Astrocyte (in vitro differentiated cells and primary cell): ENCODE data around the gene SH3RF1. TPM values are rescaled to one million over a fixed set of nuclear protein-coding genes. Genes with fewer than 3 reads are reported as not detected.

Source experiments
- DNase-seq: peaks from one replicate; pipeline ENCODE4 v3.0.0-alpha.2; 2010; ENCODE audit warnings: low read depth
- FAIRE-seq: peaks from 2 replicates; lab custom pipeline; 2011; peaks lifted over from hg19 to GRCh38; lab: Jason Lieb, UNC
- H2AFZ ChIP-seq: 2 replicates; pipeline ENCODE4 v1.6.0; 2012; ENCODE audit warnings: low read depth, low read length, inconsistent platforms
- H3K27ac ChIP-seq: 2 replicates; pipeline ENCODE4 v1.5.1; 2011; ENCODE audit warnings: low read depth, low read length, inconsistent platforms
- H3K27me3 ChIP-seq: 2 replicates; pipeline ENCODE4 v1.6.0; 2011; ENCODE audit warnings: low read length, inconsistent platforms; ENCODE audit not compliant: insufficient read depth
- H3K36me3 ChIP-seq: 2 replicates; pipeline ENCODE4 v1.5.1; 2011; ENCODE audit warnings: low read length, inconsistent platforms; ENCODE audit not compliant: insufficient read depth
- H3K4me1 ChIP-seq: 2 replicates; pipeline ENCODE4 v1.5.1; 2011; ENCODE audit warnings: low read length, inconsistent platforms; ENCODE audit not compliant: insufficient read depth
- H3K4me2 ChIP-seq: 2 replicates; pipeline ENCODE4 v1.6.0; 2012; ENCODE audit warnings: low read length, inconsistent platforms
- H3K4me3 ChIP-seq: 2 replicates; pipeline ENCODE4 v1.5.1; 2011; ENCODE audit warnings: low read depth, mild to moderate bottlenecking, low read length, inconsistent platforms; ENCODE audit not compliant: insufficient read depth
- H3K79me2 ChIP-seq: 2 replicates; pipeline ENCODE4 v1.6.0; 2012; ENCODE audit warnings: mild to moderate bottlenecking, low read length, inconsistent platforms; ENCODE audit not compliant: insufficient read depth
- H3K9ac ChIP-seq: 2 replicates; pipeline ENCODE4 v1.6.0; 2012; ENCODE audit warnings: mild to moderate bottlenecking, low read length, inconsistent platforms
- H3K9me3 ChIP-seq: 2 replicates; pipeline ENCODE4 v1.5.1; 2012; ENCODE audit warnings: low read depth, mild to moderate bottlenecking, low read length, inconsistent platforms; ENCODE audit not compliant: insufficient read depth
- H4K20me1 ChIP-seq: 2 replicates; pipeline ENCODE4 v1.6.0; 2012; ENCODE audit warnings: low read length, inconsistent platforms; ENCODE audit not compliant: insufficient read depth
- H3K27ac Mint-ChIP-seq: one replicate; pipeline ENCODE4 v1.8.0; 2021; ENCODE audit warnings: mild to moderate bottlenecking, mixed read lengths; ENCODE audit not compliant: unreplicated experiment
- H3K27me3 Mint-ChIP-seq: one replicate; pipeline ENCODE4 v1.8.0; 2021; ENCODE audit warnings: low read depth, mixed read lengths; ENCODE audit not compliant: unreplicated experiment
- H3K36me3 Mint-ChIP-seq: one replicate; pipeline ENCODE4 v1.8.0; 2021; ENCODE audit warnings: low read depth, mixed read lengths; ENCODE audit not compliant: unreplicated experiment
- H3K4me1 Mint-ChIP-seq: one replicate; pipeline ENCODE4 v1.8.0; 2021; ENCODE audit warnings: low read depth, mixed read lengths; ENCODE audit not compliant: unreplicated experiment
- H3K4me3 Mint-ChIP-seq: one replicate; pipeline ENCODE4 v1.8.0; 2021; ENCODE audit warnings: mild to moderate bottlenecking, moderate library complexity, mixed read lengths; ENCODE audit not compliant: unreplicated experiment
- H3K9me3 Mint-ChIP-seq: one replicate; pipeline ENCODE4 v1.8.0; 2021; ENCODE audit warnings: mild to moderate bottlenecking, mixed read lengths; ENCODE audit not compliant: unreplicated experiment
- EZH2 ChIP-seq: IDR thresholded peaks from 2 replicates; pipeline ENCODE4 v1.6.1; 2012; ENCODE audit warnings: mild to moderate bottlenecking, low read length, inconsistent platforms; ENCODE audit not compliant: insufficient read depth
- total RNA-seq: library from RNA; stranded (reverse); gene quantifications from 2 replicates; pipeline ENCODE4 v1.2.1, GENCODE V29; 2021
- TF ChIP-seq, protein P1 (sequence below): IDR thresholded peaks from 2 replicates; pipeline ENCODE4 v1.5.1; 2011; ENCODE audit warnings: low read depth, mild to moderate bottlenecking, inconsistent platforms, low read length, moderate library complexity; ENCODE audit not compliant: insufficient read depth

SH3RF1 gene
- total RNA-seq, 1 donor from 2014 or later = 25.9 TPM

DNA sequence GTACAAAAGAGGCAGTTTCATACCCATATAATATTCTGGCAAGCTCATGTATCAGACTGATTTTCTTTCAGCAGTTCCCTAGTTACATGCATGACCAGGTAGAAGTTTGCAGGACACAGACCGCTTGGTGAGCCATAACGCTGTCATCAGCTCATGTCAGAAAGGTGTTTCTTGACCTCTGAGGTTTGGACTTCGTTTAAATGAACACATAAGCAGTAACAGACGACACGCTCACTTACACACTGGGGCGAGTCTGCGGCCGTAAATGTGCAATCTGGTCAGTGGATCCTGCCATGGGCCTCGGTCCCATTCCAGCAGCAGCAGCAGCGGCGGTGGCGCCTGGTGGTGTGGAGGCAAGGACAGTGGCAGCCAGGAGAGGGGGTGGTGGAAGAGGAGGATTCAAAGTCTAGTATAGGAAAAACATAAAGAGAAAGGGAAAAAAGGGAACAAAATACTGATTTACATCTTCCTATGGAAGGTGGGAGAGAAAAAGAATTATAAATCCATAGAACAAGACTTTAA lies 148.8 kb downstream of the SH3RF1 start:
- Mint-ChIP-seq H3K9me3 (no peaks in the 10 kb centered on the region), H3K4me3 (no peak overlapping the region), H3K4me1 (peaks cover 9% of the 10 kb centered on the region), H3K27ac (no peak overlapping the region), H3K36me3 (peaks cover 8% of the 10 kb centered on the region), H3K27me3 (no peaks in the 10 kb centered on the region)
- no peaks in the 10 kb centered on the region for H3K79me2 ChIP-seq
- H2AFZ ChIP-seq = no peak overlapping the region
- H3K27me3 ChIP-seq = no peaks in the 10 kb centered on the region
- H3K36me3 ChIP-seq = peaks cover 47% of the 10 kb centered on the region
- no peaks in the 10 kb centered on the region for H4K20me1 ChIP-seq
- H3K4me2 ChIP-seq = no peak overlapping the region
- no peak for DNase-seq
- no peak overlapping the region for H3K27ac ChIP-seq
- no peaks in the 10 kb centered on the region for H3K9me3 ChIP-seq
- no peak for TF ChIP-seq EZH2
- TF ChIP-seq, protein P1, sequence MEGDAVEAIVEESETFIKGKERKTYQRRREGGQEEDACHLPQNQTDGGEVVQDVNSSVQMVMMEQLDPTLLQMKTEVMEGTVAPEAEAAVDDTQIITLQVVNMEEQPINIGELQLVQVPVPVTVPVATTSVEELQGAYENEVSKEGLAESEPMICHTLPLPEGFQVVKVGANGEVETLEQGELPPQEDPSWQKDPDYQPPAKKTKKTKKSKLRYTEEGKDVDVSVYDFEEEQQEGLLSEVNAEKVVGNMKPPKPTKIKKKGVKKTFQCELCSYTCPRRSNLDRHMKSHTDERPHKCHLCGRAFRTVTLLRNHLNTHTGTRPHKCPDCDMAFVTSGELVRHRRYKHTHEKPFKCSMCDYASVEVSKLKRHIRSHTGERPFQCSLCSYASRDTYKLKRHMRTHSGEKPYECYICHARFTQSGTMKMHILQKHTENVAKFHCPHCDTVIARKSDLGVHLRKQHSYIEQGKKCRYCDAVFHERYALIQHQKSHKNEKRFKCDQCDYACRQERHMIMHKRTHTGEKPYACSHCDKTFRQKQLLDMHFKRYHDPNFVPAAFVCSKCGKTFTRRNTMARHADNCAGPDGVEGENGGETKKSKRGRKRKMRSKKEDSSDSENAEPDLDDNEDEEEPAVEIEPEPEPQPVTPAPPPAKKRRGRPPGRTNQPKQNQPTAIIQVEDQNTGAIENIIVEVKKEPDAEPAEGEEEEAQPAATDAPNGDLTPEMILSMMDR = no peak
- H3K4me1 ChIP-seq = peaks cover 15% of the 10 kb centered on the region
- FAIRE-seq = no peak
- H3K4me3 ChIP-seq = no peak overlapping the region
- H3K9ac ChIP-seq = no peak overlapping the region

DNA sequence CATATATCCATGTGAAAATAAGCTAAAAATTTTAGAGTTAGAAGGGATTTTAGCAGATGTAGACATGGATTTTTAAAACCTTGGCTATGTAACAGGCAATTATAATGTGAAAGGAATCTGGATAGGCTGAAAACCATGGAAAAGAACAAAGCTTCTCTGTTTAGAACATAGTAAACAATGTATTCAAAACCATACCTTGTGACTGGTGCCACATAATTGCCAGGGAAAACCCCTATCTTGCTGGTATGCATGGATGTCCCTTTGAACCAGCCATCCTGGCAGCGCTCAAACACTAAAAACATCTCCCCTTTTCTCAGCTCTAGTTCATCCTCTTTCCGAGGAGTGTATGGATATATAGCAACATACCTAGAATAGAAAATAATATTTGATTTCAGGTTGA lies 150.1 kb downstream of the SH3RF1 start:
- no peak overlapping the region for H3K27ac Mint-ChIP-seq
- H3K27me3 ChIP-seq = no peaks in the 10 kb centered on the region

DNA sequence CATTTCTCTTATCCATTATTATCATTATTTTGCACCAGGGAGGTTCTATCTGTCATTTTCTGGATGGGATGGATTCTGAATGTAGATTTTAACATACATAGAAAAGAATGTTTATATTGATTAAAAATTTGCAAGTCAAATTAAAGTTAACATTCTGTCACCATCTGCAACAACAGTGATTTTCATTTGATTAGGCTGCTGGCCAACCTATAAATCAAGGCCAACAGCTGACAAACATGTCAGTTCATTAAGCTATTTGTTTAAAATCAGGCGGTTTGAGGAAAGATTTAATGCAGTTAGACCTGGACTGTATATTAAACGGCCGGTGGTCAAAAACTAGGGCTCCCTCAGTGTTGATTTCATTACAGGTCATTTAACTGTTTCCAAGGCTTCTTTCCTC lies 151.2 kb downstream of the SH3RF1 start:
- no peak overlapping the region for H3K4me3 Mint-ChIP-seq

More for the DNA sequence above, 150.1 kb downstream of the SH3RF1 start:
- no peak for TF ChIP-seq EZH2
- TF ChIP-seq, protein P1 = no peak
- H3K4me3 Mint-ChIP-seq = no peak overlapping the region
- no peaks in the 10 kb centered on the region for H3K79me2 ChIP-seq
- DNase-seq = no peak
- H3K9me3 ChIP-seq = no peaks in the 10 kb centered on the region
- peaks cover 27% of the 10 kb centered on the region for H3K4me1 ChIP-seq
- H3K27me3 Mint-ChIP-seq = no peaks in the 10 kb centered on the region
- H3K4me2 ChIP-seq = no peak overlapping the region
- no peaks in the 10 kb centered on the region for H3K9me3 Mint-ChIP-seq
- H4K20me1 ChIP-seq = no peaks in the 10 kb centered on the region
- H3K4me1 Mint-ChIP-seq = peaks cover 20% of the 10 kb centered on the region
- no peak overlapping the region for H2AFZ ChIP-seq
- FAIRE-seq = no peak
- peaks cover 4% of the 10 kb centered on the region for H3K36me3 Mint-ChIP-seq
- peaks cover 42% of the 10 kb centered on the region for H3K36me3 ChIP-seq
- no peak overlapping the region for H3K4me3 ChIP-seq
- H3K27ac ChIP-seq = no peak overlapping the region
- H3K9ac ChIP-seq = no peak overlapping the region

More for the DNA sequence above, 151.2 kb downstream of the SH3RF1 start:
- Histone ChIP-seq H3K4me2 (no peak overlapping the region), H3K27me3 (no peaks in the 10 kb centered on the region), H3K36me3 (peaks cover 40% of the 10 kb centered on the region), H3K4me3 (no peak overlapping the region), H3K9ac (no peak overlapping the region), H3K9me3 (no peaks in the 10 kb centered on the region), H4K20me1 (no peaks in the 10 kb centered on the region), H3K79me2 (no peaks in the 10 kb centered on the region), H2AFZ (no peak overlapping the region), H3K4me1 (peaks cover 34% of the 10 kb centered on the region), H3K27ac (no peak overlapping the region)
- peaks cover 22% of the 10 kb centered on the region for H3K4me1 Mint-ChIP-seq
- peaks cover 4% of the 10 kb centered on the region for H3K36me3 Mint-ChIP-seq
- no peaks in the 10 kb centered on the region for H3K27me3 Mint-ChIP-seq
- TF ChIP-seq, protein P1 = no peak
- no peaks in the 10 kb centered on the region for H3K9me3 Mint-ChIP-seq
- H3K27ac Mint-ChIP-seq = no peak overlapping the region
- FAIRE-seq = no peak
- no peak for DNase-seq
